HEK293T (cell line): Measurements from ENCODE around the gene TMEM144.
"Not testable (repeated sequence)": the region's sequence is repeated elsewhere in the genome, so short reads cannot be mapped to it uniquely, and the experiment has no call there.

Source experiments
- CTCF ChIA-PET: fragments of 350-600 bp; formaldehyde crosslinking; extraction: SDS; loops from one replicate; lab custom pipeline; 2021; ENCODE audit warnings: antibody characterized with exemption, inconsistent platforms; lab: Yijun Ruan, JAX
- POLR2A ChIA-PET: fragments of 350-600 bp; formaldehyde crosslinking; extraction: SDS; loops from one replicate; lab custom pipeline; 2020; ENCODE audit warnings: antibody characterized with exemption, inconsistent platforms; lab: Yijun Ruan, JAX
- DNase-seq: peaks from one replicate; pipeline ENCODE4 v3.0.0; 2012; ENCODE audit warnings: mixed read lengths; ENCODE audit errors: extremely low spot score
- ARNT ChIP-seq: fragments of 450-650 bp; IDR thresholded peaks from 2 replicates; pipeline ENCODE4 v1.6.1; 2017; ENCODE audit warnings: mild to moderate bottlenecking
- BHLHE40 ChIP-seq: fragments of 450-650 bp; IDR thresholded peaks from 2 replicates; pipeline ENCODE4 v1.6.1; 2016; ENCODE audit warnings: mild to moderate bottlenecking, moderate library complexity, borderline replicate concordance
- CTBP1 ChIP-seq: fragments of 450-650 bp; IDR thresholded peaks from 2 replicates; pipeline ENCODE4 v1.6.1; 2016; ENCODE audit warnings: borderline replicate concordance
- ELF4 ChIP-seq: fragments of 450-650 bp; IDR thresholded peaks from 2 replicates; pipeline ENCODE4 v1.6.1; 2017; ENCODE audit warnings: antibody characterized with exemption
- FOXA1 ChIP-seq: fragments of 450-650 bp; IDR thresholded peaks from 2 replicates; pipeline ENCODE4 v1.6.1; 2016; ENCODE audit warnings: mild to moderate bottlenecking
- FOXK2 ChIP-seq: fragments of 450-650 bp; IDR thresholded peaks from 2 replicates; pipeline ENCODE4 v1.6.1; 2016; ENCODE audit warnings: mild to moderate bottlenecking
- FOXM1 ChIP-seq: fragments of 450-650 bp; IDR thresholded peaks from 2 replicates; pipeline ENCODE4 v1.6.1; 2017; ENCODE audit warnings: mild to moderate bottlenecking, borderline replicate concordance
- HDGF ChIP-seq: fragments of 450-650 bp; IDR thresholded peaks from 2 replicates; pipeline ENCODE4 v1.6.1; 2017; ENCODE audit warnings: antibody characterized with exemption, borderline replicate concordance
- L3MBTL2 ChIP-seq: fragments of 450-650 bp; conservative IDR thresholded peaks from 2 replicates; pipeline ENCODE4 v1.6.1; 2016; ENCODE audit warnings: mild to moderate bottlenecking
- LEF1 ChIP-seq: fragments of 450-650 bp; IDR thresholded peaks from 2 replicates; pipeline ENCODE4 v1.6.1; 2017; ENCODE audit warnings: mild to moderate bottlenecking, borderline replicate concordance
- NFRKB ChIP-seq: fragments of 450-650 bp; IDR thresholded peaks from 2 replicates; pipeline ENCODE4 v1.6.1; 2016; ENCODE audit warnings: mild to moderate bottlenecking, moderate library complexity
- PKNOX1 ChIP-seq: fragments of 450-650 bp; IDR thresholded peaks from 2 replicates; pipeline ENCODE4 v1.6.1; 2016
- SP1 ChIP-seq: fragments of 450-650 bp; IDR thresholded peaks from 2 replicates; pipeline ENCODE4 v1.6.1; 2017
- SUZ12 ChIP-seq: fragments of 450-650 bp; IDR thresholded peaks from 2 replicates; pipeline ENCODE4 v1.6.1; 2016; ENCODE audit warnings: mild to moderate bottlenecking
- TARDBP ChIP-seq: fragments of 450-650 bp; IDR thresholded peaks from 2 replicates; pipeline ENCODE4 v1.6.1; 2016
- ZNF384 ChIP-seq: fragments of 450-650 bp; IDR thresholded peaks from 2 replicates; pipeline ENCODE4 v1.6.1; 2016

TMEM144 gene

GRCh38 chr4:158208963-158209640 is 1.2 kb upstream of the TMEM144 start:
- DNase-seq = no peak
- ChIA-PET POLR2A (no interaction called here), CTCF (no interaction called here)
- TF ChIP-seq FOXK2 = no peak
- no peak for TF ChIP-seq FOXA1
- TF ChIP-seq L3MBTL2 = no peak
- no peak for TF ChIP-seq SUZ12
- no peak for TF ChIP-seq BHLHE40
- TF ChIP-seq LEF1 = no peak
- TF ChIP-seq SP1 = no peak
- TF ChIP-seq ARNT = no peak
- no peak for TF ChIP-seq ELF4
- no peak for TF ChIP-seq PKNOX1
- no peak for TF ChIP-seq CTBP1
- no peak for TF ChIP-seq ZNF384
- no peak for TF ChIP-seq HDGF
- TF ChIP-seq NFRKB = no peak

DNA sequence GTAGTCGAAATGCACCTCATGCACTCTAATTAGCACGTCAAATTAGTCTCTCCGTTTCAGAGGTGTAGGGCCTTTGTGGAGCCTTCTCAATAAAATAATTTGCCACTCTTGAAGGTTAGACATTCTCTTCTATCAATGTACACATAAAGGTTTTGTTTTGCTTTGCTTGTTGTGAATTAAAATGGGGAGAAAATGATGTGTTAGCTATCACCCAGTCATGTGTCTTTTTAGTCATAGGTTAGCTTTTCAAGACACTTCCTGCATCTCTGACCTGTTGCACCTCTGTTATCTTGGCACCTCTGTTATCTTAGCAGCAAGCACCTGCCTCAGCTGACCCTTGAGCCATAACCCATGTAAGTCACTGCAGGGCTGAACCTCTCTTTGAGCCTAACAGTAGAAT is 936 bp downstream of the TMEM144 start:
- TF ChIP-seq NFRKB (no peak), PKNOX1 (no peak), TARDBP (no peak), ARNT (no peak), SP1 (no peak), FOXK2 (no peak), ELF4 (no peak), CTBP1 (no peak)
- ChIA-PET POLR2A (interaction anchor here (1.1 to 1.6 kb wide), 2 partner anchors 8 to 9 kb away, joined by 3 to 5 read pairs; no protein-coding TSS in a partner anchor), CTCF (no interaction called here)
- DNase-seq = no peak

DNA sequence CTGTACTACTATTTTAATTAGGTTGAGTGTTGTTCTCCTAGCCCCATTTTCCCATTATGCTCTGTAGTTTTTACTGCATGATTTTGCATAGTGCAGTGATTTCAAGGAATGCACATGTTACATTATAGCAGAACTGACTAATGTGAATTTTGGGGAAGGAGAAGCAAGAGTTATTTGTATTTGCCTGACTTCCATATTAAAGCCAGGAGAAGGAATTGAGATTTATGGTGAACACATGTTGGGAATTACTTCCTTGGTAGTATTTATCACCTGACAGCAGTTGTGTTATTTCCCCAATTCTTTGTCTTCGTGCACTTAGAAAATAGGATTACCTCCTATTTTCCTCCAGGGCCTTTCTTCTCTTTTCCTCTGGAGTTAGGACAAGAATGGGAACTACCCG is 3.2 kb downstream of the TMEM144 start:
- ChIA-PET CTCF (no interaction called here), POLR2A (no interaction called here)
- TF ChIP-seq L3MBTL2 = no peak
- TF ChIP-seq ZNF384 = no peak
- TF ChIP-seq FOXA1 = no peak

DNA sequence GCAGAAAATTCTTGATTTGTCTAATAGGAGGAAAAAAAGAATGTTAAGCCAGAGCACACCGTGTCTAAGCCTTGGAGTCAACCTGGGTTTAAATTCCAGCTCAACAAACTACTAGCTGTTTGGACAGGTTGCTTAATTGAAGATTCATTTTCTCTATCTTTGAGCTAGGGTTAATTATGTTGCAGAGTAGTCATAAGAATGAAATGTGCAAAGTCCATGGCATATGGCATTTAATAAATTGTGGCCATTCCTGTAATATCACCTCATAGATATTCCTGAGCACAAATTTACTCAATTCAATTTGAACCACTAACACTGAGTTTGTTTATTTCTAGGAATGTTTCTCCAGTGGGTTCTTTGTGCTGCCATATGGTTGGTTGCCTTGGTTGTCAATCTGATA is 4.6 kb downstream of the TMEM144 start:
- no peak for DNase-seq

More for the DNA sequence above, 3.2 kb downstream of the TMEM144 start:
- DNase-seq = no peak

DNA sequence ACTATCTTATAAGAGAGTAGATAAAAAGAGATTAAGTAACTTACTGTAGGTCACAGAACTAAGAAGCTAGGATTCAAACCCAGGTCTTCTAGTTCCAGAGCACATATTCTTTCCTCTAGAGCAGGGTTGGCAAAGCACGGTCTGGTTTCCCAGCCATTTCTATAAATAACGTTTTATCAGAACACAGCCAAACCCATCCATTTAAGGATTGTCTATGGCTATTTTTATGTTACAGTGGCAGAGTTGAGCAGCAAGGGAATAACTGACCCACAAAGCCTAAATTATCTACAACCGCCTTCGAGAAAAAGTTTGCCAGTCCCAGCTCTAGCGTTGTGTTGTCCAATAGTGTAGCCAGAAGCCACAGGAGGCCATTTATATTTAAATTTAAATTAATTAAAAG is 7.5 kb downstream of the TMEM144 start:
- CTCF ChIA-PET = no interaction called here
- POLR2A ChIA-PET = no interaction called here
- no peak for TF ChIP-seq ARNT
- no peak for DNase-seq

More for the DNA sequence above, 4.6 kb downstream of the TMEM144 start:
- ChIA-PET CTCF (no interaction called here), POLR2A (no interaction called here)
- TF ChIP-seq L3MBTL2 (no peak), BHLHE40 (no peak), PKNOX1 (no peak), ZNF384 (no peak), SUZ12 (no peak), ARNT (no peak), FOXM1 (no peak), NFRKB (no peak), ELF4 (no peak), TARDBP (no peak), FOXK2 (no peak), FOXA1 (no peak), HDGF (no peak)

GRCh38 chr4:158219623-158220022 is 9.3 kb downstream of the TMEM144 start:
- ChIA-PET POLR2A (interaction anchor here (1.2 kb wide), 1 partner anchor 9 kb away, joined by 5 read pairs; the partner anchor contains the start of gene TMEM144), CTCF (interaction anchor here (0.6 to 1.2 kb wide), 2 partner anchors 35 to 999 kb away, joined by 3 read pairs; partner anchors contain the start of gene GRIA2)
- DNase-seq = no peak
- TF ChIP-seq FOXK2 (no peak), PKNOX1 (no peak), FOXM1 (no peak), ZNF384 (no peak), ARNT (no peak), HDGF (no peak), FOXA1 (no peak), SP1 (no peak), TARDBP (no peak), LEF1 (no peak), NFRKB (no peak)

DNA sequence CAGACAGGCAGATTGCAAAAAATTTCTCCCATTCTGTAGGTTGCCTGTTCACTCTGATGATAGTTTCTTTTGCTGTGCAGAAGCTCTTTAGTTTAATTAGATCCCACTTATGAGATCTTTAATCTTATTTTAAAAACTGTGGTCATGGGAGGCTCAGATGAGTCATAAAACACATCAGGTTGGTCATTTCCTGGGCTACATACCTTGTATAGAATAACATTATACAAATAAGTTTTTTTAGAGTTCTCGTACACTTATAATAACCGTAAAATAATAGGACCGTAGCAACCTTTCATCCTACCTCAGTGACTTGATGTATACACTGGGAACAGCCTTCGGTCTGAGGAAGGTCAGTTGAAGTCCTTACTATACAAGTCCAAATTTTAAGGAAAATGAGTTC is 14.0 kb downstream of the TMEM144 start:
- CTCF ChIA-PET = interaction anchor here (0.6 kb wide), 1 partner anchor 16 kb away, joined by 3 read pairs; no protein-coding TSS in a partner anchor
- not testable (repeated sequence) for DNase-seq

GRCh38 chr4:158224999-158225398 is 14.7 kb downstream of the TMEM144 start:
- CTCF ChIA-PET, POLR2A ChIA-PET, DNase-seq: not testable (repeated sequence)

More for the DNA sequence above, 14.0 kb downstream of the TMEM144 start:
- POLR2A ChIA-PET = not testable (repeated sequence)

- CTCF ChIA-PET, POLR2A ChIA-PET, DNase-seq: not testable (repeated sequence)
Measured at GRCh38 chr4:158227880-158228279, 17.6 kb downstream of the TMEM144 start.

GRCh38 chr4:158228399-158228798 is 18.1 kb downstream of the TMEM144 start:
- CTCF ChIA-PET, POLR2A ChIA-PET, DNase-seq: not testable (repeated sequence)
